Measurements from ENCODE around the gene CNOT11.
A peak's percentile ranks its signal among the peaks of the same experiment; 100 is the strongest.

Gene CNOT11

DNA sequence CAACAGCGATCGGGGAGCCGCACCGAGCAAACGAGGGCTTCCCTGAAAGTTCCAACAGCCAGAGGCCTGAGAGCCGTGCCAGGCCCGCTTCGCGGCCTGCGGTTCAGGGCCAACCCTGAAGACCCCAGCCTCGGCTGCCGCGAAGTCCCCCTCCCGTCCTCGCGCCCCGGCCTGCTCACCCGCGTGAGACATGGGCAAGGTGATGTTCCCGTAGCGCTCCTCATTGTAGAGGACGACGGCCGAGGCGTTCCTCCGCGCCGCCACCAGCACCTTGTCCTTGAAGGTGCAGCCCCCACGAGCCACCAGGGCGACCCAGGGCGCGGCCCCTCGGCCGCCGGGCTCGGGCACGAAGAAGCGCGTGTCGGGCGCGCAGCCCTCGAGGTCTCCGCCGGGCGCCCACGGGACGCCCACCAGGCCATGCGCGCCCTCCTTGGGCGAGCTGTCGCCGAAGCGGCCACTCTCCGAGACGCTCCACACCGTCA lies 55.3 kb downstream of the CNOT11 start:
- Histone ChIP-seq H3K9ac (peak overlapping the region; percentile 89), H2AFZ (ENCODE audit: low read depth) (peak overlapping the region; percentile 86), H4K20me1 (ENCODE audit: insufficient read depth) (no peaks in the 10 kb centered on the region), H3K27ac (peak overlapping the region; percentile 88), H3K4me2 (peak overlapping the region; percentile 85), H3K4me1 (ENCODE audit: low read depth, poor library complexity, severe bottlenecking) (peaks cover 42% of the 10 kb centered on the region), H3K27me3 (ENCODE audit: insufficient read depth, low read depth) (no peaks in the 10 kb centered on the region), H3K36me3 (ENCODE audit: insufficient read depth) (no peaks in the 10 kb centered on the region), H3K4me3 (IDR thresholded peaks at IDR 0.05; ENCODE audit: insufficient read depth, low read depth, low read length) (peak overlapping the region; percentile 75), H3K79me2 (ENCODE audit: insufficient read depth, low read depth) (peaks cover 46% of the 10 kb centered on the region)
- TF ChIP-seq, protein P1, sequence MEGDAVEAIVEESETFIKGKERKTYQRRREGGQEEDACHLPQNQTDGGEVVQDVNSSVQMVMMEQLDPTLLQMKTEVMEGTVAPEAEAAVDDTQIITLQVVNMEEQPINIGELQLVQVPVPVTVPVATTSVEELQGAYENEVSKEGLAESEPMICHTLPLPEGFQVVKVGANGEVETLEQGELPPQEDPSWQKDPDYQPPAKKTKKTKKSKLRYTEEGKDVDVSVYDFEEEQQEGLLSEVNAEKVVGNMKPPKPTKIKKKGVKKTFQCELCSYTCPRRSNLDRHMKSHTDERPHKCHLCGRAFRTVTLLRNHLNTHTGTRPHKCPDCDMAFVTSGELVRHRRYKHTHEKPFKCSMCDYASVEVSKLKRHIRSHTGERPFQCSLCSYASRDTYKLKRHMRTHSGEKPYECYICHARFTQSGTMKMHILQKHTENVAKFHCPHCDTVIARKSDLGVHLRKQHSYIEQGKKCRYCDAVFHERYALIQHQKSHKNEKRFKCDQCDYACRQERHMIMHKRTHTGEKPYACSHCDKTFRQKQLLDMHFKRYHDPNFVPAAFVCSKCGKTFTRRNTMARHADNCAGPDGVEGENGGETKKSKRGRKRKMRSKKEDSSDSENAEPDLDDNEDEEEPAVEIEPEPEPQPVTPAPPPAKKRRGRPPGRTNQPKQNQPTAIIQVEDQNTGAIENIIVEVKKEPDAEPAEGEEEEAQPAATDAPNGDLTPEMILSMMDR (conservative IDR thresholded peaks at IDR 0.05; ENCODE audit: low read depth, low read length), result no peak

DNA sequence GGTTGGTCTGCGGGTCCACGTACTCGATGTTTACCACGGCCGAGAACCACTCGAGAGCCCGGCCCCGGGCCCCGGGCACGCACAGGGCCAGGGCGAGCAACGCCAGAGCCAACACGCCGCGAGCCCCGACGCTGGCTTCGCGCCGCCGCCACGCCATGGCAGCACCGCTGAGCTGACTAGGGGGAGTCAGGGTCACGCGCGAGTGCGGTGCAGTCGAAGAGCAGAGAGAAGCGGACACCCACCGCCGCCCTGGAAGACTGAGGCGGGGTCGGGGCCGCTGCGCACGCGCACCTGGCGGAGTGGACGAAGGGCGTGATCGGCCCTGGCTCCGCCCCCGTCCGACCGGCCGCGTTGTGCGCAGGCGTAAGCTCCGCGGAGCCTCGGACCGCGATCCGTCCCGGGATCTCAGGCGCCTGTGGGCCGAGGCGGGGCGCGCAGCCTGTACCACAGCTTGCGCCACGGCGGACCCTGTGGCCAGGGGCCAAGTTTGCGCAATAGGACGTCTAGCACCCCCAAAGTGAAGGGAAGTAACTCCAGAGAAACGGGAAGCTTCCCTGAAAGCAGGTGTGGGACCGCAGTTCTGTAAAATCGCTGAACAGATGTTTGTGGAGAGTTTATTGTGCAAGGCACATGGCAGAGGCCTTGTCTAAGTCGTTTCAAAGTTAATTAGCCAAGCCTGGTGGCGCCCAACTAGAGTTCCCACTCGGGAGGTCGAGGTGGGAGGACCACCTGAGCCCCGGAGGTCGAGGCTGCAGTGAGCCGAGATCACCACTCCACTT lies 55.9 kb downstream of the CNOT11 start, which contains the start of gene RNF149:
RNF149 (minus strand) TSS at position 270 of the 779 bp plus-strand sequence; CDS start at position 157, 113 bp downstream.
- Histone ChIP-seq H3K4me1 (ENCODE audit: low read depth, poor library complexity, severe bottlenecking) (peaks cover 42% of the 10 kb centered on the region), H4K20me1 (ENCODE audit: insufficient read depth) (no peaks in the 10 kb centered on the region), H3K36me3 (ENCODE audit: insufficient read depth) (no peaks in the 10 kb centered on the region), H2AFZ (ENCODE audit: low read depth) (peak within 1 kb of the TSS; percentile 86), H3K27me3 (ENCODE audit: insufficient read depth, low read depth) (no peaks in the 10 kb centered on the region), H3K9ac (peak within 1 kb of the TSS; percentile 89), H3K4me2 (peak within 1 kb of the TSS; percentile 85), H3K4me3 (IDR thresholded peaks at IDR 0.05; ENCODE audit: insufficient read depth, low read depth, low read length) (peak within 1 kb of the TSS; percentile 75), H3K79me2 (ENCODE audit: insufficient read depth, low read depth) (peaks cover 40% of the 10 kb centered on the region), H3K27ac (peak within 1 kb of the TSS; percentile 88)
- TF ChIP-seq, protein P1 (conservative IDR thresholded peaks at IDR 0.05; ENCODE audit: low read depth, low read length), result no peak

DNA sequence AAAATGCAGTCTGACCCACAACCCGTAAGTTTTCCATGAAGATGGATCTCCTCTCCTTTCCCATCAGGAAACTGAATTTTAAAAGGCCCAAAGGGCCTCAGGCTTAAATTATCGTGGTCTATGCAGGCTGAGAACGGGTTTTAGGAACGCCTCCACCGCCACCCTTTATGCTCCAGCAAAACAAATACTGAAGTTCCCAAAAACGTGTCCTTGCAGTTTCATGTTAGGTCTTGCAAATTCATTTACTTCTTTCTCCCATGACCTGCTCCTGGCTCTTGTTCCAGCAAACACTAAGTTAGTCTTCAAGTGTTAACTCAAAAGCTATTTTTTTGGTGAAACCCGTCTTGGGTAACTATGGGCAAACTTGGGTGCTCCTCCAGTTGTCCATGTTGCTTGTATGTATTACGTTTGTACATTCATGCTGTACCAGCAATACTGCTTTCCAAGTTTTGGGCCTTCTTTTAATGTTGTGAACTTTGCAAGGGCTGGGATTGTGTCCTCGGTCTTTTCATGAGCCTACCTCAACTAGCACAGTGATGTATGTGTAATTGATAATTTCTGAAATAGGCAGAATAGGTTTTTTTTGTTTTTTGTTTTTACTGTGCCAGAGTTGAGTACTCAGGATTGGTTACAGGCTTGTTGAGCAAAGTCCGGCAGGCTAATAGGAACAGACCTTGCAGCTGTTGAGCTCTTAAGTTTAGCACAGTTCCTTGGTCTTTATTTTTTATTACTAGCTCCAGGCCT lies 57.6 kb downstream of the CNOT11 start:
- no peak overlapping the region for H3K4me3 ChIP-seq (IDR thresholded peaks at IDR 0.05; ENCODE audit: insufficient read depth, low read depth, low read length)
- H3K4me2 ChIP-seq, result no peak overlapping the region
- H3K9ac ChIP-seq, result no peak overlapping the region
- H4K20me1 ChIP-seq (ENCODE audit: insufficient read depth), result no peaks in the 10 kb centered on the region
- H3K27me3 ChIP-seq (ENCODE audit: insufficient read depth, low read depth), result no peaks in the 10 kb centered on the region
- H3K79me2 ChIP-seq (ENCODE audit: insufficient read depth, low read depth), result peaks cover 23% of the 10 kb centered on the region
- no peak overlapping the region for H3K27ac ChIP-seq
- H2AFZ ChIP-seq (ENCODE audit: low read depth), result no peak overlapping the region
- TF ChIP-seq, protein P1 (conservative IDR thresholded peaks at IDR 0.05; ENCODE audit: low read depth, low read length), result no peak
- H3K4me1 ChIP-seq (ENCODE audit: low read depth, poor library complexity, severe bottlenecking), result peaks cover 30% of the 10 kb centered on the region
- H3K36me3 ChIP-seq (ENCODE audit: insufficient read depth), result no peaks in the 10 kb centered on the region

DNA sequence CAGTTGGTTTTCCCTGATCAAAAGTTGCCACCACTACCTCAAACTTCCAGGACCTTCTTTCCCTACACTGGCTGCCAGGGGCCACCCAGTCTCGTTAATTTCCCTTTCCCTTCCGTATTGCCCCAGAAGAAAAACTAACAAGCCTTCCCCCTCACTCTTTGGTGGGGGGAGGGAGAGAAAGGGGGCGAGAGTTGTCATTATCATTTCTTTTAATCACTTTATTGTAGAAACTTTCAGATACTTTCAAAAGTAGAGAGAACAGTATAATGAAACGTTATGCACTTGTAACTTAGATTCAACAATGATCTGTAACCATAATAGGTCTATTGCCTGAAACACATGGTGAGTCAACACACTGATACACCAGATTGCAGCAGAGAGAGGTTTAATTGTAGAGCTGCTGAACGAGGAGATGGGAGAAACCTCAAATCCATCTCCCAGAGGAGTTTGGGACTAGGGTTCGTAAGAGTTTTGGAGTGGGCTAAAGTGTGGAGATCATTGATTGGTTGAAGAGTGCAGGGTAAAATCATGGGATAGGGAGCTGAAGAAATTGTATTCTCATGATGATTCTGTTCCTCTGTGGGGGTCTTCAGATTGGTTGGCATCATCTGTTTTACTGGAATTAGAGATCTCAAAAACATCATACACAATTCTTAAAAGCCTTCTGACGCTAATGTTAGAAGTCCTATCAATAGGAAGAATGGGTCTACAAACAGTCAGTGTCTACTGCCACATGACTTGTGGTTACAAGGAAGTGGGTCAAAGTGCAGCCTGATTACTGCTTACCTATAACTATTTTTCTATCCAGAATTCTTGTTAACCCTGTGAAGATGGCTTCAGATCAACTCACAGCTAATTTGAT lies 58.4 kb downstream of the CNOT11 start:
- H3K4me2 ChIP-seq, result no peak overlapping the region
- peaks cover 22% of the 10 kb centered on the region for H3K4me1 ChIP-seq (ENCODE audit: low read depth, poor library complexity, severe bottlenecking)
- no peak overlapping the region for H2AFZ ChIP-seq (ENCODE audit: low read depth)

More for the DNA sequence above, 58.4 kb downstream of the CNOT11 start:
- Histone ChIP-seq H3K4me3 (IDR thresholded peaks at IDR 0.05; ENCODE audit: insufficient read depth, low read depth, low read length) (no peak overlapping the region), H3K9ac (no peak overlapping the region), H3K27me3 (ENCODE audit: insufficient read depth, low read depth) (no peaks in the 10 kb centered on the region), H3K36me3 (ENCODE audit: insufficient read depth) (no peaks in the 10 kb centered on the region), H3K79me2 (ENCODE audit: insufficient read depth, low read depth) (peaks cover 15% of the 10 kb centered on the region), H3K27ac (no peak overlapping the region), H4K20me1 (ENCODE audit: insufficient read depth) (no peaks in the 10 kb centered on the region)
- TF ChIP-seq, protein P1 (conservative IDR thresholded peaks at IDR 0.05; ENCODE audit: low read depth, low read length), result no peak
